HG03196 (cell line): ENCODE measurements around the gene CELF2.

Experiments
- ATAC-seq: cut with Tn5 transposase; IDR thresholded peaks from one replicate; pipeline ENCODE4 v1.9.1; 2021; ENCODE audit not compliant: unreplicated experiment

CELF2 gene

GRCh38 chr10:11093771-11094736 lies 76.4 kb downstream of the CELF2 start:
- no peak for ATAC-seq

DNA sequence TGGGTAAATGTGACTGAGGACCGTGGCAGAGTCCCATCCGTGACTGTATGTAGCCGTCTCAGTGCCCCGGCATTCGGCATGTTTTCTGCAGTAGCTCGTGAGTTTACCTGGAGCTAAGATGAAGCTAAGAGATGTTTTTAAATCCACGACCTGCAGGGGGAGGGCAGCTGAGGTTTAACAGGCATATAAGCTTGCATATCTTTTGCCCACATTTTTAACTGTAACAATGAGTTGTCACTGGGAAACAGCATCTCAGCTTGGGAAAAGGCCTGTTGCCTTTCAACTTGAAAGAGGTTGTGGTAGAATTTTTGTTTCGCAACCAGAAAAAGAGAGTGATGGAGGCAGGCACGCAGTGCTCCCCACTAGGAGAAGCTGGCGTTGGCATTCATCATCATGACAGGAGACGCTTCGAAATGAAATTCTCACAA lies 77.7 kb downstream of the CELF2 start:
- no peak for ATAC-seq

DNA sequence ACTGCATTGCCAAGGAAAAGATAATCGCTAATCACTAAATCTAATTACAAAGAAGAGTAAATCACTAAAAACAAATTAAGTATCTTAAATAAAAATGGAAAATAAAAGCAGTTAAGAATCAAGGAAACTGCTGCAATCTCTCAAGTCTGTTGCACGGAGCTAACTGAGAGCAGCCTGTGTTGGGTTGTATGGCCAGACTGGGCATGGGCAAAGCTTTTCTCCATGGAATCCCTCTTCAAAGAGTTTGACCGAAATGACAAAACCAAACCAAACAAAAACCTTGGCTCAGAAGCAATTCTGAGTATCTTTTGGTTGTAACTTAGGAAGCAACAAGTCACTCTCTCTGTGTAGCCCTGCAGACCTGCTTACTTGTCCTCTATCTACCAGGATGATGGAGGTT lies 78.8 kb downstream of the CELF2 start:
- no peak for ATAC-seq

DNA sequence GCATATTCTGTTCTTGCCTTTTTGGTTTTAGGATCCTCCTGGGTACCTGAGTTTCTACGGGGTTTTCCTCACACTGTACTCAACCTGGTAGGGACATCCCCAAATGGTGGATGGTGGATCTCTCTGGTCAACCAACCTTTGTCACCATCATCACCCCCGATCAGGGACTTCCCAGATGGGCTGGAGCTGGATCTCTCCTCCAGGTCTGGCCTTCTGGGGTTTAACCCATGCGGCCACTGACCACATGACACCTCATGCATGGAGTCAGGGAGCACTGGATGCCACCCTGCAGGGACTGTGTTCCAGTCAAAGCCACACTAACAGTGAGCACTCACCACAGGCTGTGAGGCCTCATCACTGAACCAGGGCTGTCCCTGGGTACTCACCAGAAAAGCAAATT lies 80.0 kb downstream of the CELF2 start:
- peak; percentile 66 for ATAC-seq

- ATAC-seq, result no peak
These were observed 81.0 kb downstream of the CELF2 start for GRCh38 chr10:11098666-11099065.

DNA sequence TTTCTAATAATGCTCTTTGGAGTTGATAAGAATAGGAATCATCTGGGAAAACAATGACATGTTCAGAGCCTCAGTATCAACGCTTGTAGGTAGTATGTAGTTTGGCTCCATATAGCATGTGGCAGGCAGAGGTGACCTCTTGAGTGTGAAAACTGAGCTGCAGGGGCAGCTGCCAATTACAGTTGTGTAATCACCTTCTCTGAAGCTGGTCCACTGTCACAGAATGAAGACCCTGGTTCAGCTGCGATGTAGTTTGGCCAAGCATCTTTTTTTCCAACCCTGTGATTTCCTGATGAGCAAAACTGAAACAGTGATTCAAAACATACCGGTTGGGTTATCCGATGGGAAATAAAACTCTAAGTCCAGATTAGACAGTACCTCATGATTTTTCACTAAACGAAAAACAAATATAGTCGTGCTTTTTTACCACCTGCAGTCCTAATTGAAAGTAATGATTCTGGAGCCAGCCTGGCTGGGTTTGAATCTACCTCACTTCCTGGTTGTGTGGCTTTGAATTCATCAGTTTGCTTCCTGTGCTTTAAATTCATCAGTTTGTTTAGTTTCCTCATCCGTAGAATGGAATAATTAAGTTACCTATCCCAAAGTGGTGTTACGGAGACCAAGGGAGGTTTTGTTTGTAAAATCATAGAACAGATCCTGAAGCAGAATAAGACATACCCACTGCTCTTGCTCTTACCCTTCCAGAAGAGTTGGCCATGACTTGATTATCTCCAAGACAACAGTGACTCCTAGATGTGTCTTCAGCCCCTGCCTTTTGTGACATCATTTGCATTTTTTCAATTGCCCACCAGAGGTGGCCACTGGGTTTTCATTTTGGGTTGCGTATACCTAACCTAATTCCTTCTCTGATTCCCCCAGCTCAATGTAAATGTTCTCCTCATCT lies 87.4 kb downstream of the CELF2 start:
- no peak for ATAC-seq

GRCh38 chr10:11105676-11106004 lies 88.0 kb downstream of the CELF2 start:
- no peak for ATAC-seq

- peak; percentile 74 for ATAC-seq
These were observed 89.1 kb downstream of the CELF2 start for GRCh38 chr10:11106621-11107374.

DNA sequence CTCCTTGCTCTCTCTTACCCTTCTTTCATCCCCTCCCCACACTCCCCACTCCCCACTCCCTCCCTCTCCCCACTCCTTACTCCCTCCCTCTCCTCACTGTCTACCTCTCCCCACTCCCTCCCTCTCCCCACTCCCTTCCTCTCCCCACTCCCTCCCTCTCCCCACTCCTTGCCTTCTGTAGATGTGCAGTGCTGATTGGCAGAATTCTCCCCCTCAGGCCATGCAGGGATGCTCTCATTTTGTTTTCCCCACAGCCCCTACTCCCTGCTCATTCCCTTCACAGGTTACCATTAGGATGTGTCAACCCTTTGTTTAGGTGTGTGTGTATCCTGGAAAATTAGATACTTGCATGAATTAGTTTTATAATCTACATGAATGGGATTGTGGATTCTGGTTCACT lies 90.3 kb downstream of the CELF2 start:
- ATAC-seq, result no peak

DNA sequence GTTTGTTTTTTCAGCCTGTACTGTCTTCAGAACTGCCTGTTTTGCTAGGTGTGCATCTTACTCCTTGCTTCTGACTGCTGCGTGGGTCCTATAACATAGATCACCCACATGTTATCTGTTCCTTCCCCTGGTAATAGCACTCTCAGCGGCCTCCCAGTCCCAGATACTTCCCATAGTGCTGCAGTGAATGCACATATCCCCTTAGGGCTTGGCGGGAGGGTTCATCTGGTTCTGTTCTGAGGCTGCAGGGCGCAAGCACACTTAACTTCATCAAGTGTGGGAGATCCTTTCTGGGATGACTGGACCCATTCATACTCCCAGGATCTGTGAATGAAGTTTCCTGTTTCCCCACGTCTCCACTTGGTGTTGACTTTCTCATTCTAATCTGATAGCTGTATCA lies 90.7 kb downstream of the CELF2 start:
- no peak for ATAC-seq

DNA sequence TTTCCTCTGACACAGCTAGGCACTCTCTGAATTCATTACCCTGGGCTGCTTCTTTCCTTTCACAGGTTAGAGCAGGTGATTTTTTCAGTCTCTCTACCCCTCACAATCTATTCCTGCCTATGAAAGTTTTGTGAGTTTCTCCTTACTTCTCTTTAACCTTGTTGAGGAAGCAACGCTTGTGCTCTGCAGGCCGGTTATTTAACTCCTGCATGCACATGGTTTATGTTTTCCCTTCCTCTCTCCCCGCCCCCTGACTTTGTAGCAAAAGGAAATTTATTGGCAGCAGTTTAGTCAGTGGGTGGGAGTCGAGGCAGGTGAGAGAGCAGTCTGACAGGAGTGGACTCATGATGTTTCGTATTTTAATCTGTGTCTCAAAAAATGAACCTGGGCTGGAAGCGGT lies 91.9 kb downstream of the CELF2 start:
- no peak for ATAC-seq

- ATAC-seq, result no peak
These were observed 92.9 kb downstream of the CELF2 start for GRCh38 chr10:11110539-11110938.

- ATAC-seq, result no peak
These were observed 93.8 kb downstream of the CELF2 start for GRCh38 chr10:11111490-11111889.

GRCh38 chr10:11112718-11113117 lies 95.0 kb downstream of the CELF2 start:
- ATAC-seq, result no peak

GRCh38 chr10:11113156-11113555 lies 95.5 kb downstream of the CELF2 start:
- no peak for ATAC-seq

DNA sequence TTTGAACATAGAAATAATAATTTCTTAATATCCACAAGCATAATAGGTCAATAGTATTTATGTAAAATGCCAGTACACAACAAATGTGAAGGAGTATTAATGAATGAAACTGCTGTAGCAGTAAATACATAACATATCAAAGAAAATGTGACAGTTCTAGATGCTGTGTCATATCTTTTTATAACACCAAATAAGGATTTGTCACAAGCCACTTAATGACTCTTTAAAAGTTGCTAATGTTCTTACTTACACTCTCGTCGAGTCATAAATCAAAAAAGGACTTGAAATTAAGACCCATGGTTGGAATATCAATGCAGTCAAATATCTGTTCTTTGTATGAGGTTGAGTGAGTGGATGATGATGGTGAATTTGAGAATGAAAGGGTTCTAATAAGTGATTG lies 96.6 kb downstream of the CELF2 start:
- ATAC-seq, result no peak

DNA sequence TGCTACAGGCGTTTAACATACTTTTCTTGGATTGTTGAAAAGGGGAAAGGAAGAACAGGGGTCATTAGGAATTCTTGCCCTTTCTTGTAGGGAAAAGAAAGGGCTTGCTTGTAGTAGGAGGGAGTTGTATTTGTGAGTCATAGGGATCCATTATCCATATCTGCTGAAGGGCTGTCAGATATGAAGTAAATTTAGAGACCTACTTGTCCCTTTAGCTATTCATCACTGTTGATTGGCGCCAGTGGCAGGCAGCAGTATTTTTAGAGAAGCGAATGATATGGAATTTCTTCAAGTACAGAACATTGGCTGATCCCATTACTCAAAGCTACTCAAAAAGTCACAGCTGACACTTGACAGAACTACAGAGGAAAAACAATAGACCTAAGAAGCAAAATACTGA lies 97.7 kb downstream of the CELF2 start:
- ATAC-seq, result no peak

- ATAC-seq, result no peak
These were observed 98.7 kb downstream of the CELF2 start for GRCh38 chr10:11116361-11116760.

DNA sequence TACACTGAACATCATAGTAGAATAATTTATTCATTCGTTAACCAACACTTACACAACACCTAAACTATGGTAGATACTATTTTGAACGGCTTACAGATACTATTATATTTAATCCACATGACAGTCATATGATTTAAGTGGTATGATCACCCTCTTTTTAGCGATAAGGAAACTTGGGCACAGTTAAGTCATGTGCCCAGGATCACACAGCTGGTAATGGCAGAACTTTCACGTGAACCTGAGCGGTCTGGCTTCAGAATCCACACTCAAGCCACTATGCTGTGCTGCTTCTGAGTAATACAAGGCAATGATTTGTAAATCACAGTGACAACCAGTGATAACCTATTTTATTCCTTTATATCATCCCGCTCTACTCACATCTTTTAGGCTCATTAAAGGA lies 99.1 kb downstream of the CELF2 start:
- ATAC-seq, result no peak

DNA sequence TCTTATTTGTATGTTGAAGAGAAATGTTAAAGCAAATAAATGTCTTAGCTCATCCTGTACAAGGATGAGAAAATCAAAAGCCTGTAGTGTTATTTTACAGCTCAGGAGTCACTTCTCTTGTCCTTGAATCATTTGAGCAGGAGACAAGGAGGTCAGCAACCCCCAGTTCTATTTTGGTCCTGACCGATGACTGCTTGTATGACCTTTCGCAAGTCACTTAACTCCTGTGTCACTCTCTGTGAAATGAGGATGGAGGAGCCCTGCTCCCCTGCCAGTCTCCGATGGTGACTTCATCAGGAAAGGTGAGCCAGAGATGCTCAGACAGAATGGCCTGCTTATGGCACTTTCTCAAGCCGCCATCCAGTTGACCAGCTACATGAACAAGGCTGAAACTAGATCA lies 101.0 kb downstream of the CELF2 start:
- ATAC-seq, result no peak

DNA sequence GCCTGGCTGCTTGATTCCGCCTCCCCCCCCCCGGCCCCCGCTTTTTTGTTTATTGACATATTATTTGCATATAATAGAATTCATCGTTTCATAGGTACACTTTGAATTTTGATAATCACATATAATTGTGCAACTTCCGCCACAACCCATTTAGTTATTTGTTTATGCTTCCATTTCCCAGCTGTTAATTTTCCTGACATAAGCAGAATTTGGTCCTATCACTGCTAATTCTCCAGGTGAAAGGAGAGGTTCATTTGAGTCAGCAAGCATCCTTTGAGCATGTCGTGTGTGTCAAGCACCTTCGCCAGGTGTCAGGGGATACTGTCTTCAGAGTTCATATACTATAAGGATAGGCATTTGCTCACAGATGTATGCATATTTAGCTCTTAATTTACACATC lies 102.2 kb downstream of the CELF2 start:
- no peak for ATAC-seq
